Stimulated activated CD4-positive, alpha-beta T cell treated with anti-CD3 and anti-CD28 coated beads, Interleukin-4, amount 100 ng/mL, for 48 hours (primary cell): Measurements from ENCODE around the gene PPP2R2B.
A peak's percentile ranks its signal among the peaks of the same experiment; 100 is the strongest.

Source experiments
- DNase-seq, 2 donors: peaks; one replicate each; pipeline ENCODE4 v3.0.0-alpha.2; 2020; ENCODE audit warnings: low read depth in 2 of 2

PPP2R2B gene

DNA sequence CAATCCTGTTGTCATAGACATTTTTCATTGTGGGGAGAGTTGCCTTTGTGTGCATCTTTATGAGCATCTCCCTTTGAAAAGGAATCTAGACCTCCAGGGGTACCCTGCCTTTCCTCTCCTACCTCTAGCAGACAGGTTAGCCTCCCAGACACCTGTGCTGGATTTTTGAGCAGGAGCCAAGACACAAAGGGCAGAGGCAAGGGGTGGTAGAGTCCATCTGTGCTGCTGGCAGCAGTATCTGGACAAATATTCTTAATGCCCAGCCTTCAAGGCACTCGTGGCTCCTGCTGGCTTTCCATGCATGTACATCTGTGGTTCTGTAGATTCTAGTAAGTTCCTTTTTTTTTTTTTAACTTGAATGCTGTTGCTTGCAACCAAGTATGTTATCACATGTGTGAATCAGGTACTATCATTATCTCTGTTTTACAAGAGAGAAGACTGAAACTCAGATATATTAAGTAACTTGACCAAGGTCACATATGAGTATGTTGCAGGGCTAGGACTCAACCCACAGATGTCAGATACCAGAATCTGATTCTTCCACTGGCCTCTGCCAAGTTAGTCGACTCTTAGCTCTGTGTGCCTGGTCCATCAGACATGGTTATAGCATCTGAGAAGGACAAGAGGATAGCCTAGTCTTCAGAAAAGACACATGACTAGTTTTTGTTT, 329.6 kb downstream of the PPP2R2B start:
- DNase-seq = no peak

DNA sequence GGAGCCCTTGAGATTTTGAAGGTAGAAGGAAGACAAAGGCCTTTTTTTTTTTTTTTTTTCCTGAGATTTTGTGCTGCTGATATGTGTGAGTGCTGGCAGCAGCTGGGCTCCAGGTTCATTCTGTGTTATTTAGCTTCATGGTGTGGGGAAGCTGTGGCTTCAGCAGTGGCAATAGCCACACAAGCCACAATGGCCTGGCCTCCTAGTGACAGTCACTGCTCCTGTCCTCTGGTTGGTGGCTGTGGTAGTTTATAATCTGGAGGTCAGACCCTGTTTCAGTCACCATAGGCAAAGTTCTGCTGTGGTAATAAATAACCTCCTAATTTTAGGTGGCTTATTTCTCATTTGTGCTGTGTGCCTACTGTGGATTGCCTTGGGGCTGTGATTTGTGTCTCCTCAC, 334.3 kb downstream of the PPP2R2B start:
- DNase-seq = no peak

DNA sequence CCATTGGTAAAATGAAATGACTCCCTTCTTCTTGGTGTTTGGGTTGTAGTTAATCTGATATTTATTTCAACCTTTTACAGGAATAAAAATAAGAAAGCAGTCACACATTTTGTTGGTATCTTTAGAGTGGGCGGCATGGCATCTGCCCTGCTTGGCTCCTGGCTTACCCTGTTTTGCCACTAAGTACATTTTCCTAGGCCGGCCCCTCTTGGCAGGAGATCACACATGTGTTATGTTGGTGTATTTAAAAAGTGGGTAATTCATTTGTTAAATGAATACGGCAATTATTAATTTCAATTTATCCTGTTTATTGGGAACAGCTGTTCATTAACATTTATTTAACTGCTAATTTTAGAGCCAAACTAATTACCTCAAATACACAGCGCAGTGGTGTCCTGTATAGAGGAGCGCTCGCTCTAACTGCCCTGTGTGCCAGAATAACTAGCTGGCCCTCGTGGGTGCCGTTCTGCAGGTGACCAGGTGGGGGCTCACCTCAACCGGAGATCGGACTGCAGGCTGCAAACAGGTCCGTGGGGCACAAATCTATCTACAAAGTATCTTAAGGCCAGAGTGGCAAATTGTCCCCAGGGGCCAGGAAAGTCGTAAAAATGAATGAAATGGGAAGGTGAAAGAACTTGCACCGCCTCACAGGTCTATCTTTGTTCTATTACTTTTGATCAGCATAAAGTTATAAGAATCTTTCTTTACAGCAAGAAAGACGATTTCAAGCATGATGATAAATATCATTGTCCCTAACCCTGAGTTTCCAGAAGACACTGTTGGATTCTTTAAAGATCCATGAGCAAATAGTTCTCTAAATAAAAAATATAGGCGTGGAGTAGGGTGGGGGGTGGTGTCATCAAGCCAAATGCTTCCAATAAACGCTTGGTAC, 336.4 kb downstream of the PPP2R2B start:
- DNase-seq = peak; percentile 57 to 61

DNA sequence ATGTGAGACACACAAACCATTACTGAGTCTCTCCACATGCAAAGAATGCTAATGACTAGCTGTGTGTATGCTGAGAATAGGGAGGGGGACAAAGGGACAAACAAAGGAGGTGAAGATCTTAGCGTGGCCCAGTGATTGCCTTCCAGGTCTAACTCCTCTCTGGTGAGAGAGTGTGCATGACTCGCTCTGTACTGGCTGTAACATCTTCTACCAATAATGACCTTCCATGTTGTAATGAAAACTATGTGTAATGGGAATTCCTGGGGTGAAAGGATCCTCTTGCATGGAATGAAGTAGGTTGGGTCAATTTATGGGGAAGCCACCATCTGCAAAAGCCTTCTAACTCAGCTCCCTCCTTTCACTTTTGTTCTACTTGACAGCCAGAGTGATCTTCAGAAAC, 338.1 kb downstream of the PPP2R2B start:
- no peak for DNase-seq

DNA sequence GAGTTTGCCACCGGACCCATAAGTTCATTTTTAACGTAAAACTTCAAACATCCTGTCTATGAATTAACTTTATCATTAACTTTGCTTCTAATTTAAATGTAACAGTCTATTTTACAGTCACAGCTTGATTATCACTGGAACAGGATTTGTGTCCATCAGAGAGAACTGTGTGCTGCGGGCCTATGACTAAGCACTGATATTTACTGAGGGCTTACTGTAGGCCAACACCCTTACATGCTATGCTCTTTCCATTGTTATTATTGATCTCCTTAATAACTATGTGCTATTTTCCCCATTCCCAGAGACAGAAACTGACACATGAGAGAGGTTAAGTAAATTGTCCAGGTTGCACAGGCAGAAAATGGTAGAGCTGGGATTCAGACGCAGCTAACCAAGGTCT, 338.6 kb downstream of the PPP2R2B start:
- no peak for DNase-seq

DNA sequence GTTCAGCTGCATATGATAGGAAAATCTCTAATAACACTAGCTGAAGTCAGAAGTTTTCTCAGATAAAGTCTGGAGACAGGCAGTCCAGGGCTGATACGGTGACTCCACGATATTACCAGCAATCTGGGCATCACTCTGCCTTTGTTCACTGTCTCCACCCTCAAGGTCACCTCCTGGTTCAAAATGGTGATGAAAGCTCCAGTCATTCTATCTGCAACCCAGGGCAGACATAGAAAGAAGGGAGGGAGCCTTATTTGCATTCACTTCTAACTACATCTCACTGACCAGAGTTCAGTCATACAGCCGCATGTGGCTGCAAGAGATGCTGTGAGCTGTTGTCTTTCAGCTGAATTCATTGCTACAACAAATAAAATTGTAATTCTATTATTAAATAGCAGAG, 340.1 kb downstream of the PPP2R2B start:
- no peak for DNase-seq

DNA sequence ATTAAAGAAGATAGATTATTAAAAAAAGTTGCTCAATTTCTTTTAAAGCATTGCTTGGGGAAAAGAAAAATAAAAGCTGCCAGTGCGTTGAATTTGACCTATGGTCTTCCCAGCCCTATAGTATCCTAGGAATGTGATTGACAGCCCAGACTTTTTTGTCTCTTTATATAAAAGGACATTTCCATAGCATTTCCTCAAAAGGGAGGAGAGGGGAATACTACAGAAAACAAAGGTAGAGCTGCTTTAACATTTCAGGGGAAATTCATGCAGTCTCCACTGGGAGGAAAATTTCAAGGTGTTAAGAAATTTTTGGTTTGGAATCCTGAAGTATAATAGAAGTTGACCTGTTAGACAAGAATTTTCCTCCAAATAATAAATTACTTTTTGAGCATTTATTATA, 344.7 kb downstream of the PPP2R2B start:
- no peak for DNase-seq

DNA sequence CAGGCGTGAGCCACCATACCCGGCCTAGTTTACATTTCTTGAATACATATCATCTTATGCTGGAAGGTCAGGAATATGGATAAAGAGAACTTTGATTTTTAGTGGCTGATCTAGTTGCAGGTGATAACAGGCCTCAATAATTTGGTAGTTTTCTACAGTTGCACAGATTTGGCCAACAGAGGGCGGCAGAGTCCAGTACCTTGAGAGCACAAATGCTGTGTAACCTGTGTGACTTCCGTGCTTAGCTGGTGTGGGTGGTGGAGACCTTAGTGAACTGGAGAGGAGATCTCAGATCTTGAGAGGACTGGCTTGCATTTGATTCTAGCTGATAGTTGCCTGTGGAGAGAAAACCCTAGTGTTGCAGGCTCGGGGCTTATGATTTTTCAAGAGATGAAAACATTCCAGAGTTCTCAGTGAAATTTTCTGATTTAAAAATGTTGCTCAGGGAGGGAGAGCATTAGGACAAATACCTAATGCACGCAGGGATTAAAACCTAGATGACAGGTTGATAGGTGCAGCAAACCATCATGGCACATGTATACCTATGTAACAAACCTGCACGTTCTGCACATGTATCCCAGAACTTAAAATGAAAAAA, 345.2 kb downstream of the PPP2R2B start:
- peak; percentile 66 to 71 for DNase-seq
